ENCODE measurements around the gene YAE1. TPM values are rescaled to one million over a fixed set of nuclear protein-coding genes. Genes with fewer than 3 reads are reported as not detected.

The YAE1 gene
- polyA plus RNA-seq, 1 of the 3 experiments (the other 2 are of a cell fraction): 30.7 TPM

- H3K27ac ChIP-seq (ENCODE audit: low read depth in 2 of 2, low read length in 1 of 2): no peak overlapping the region
- H3K4me2 ChIP-seq: no peak overlapping the region
- TF ChIP-seq SMC3 (IDR thresholded peaks at IDR 0.05; ENCODE audit: low read depth, low read length) (no peak), REST (IDR thresholded peaks at IDR 0.05; ENCODE audit: low read depth, low read length) (no peak), FOXJ3 (CRISPR knock-in tag; IDR thresholded peaks at IDR 0.05) (no peak), SIN3A (IDR thresholded peaks at IDR 0.05; ENCODE audit: borderline replicate concordance, low read depth, low read length) (no peak), MEF2A (IDR thresholded peaks at IDR 0.05; ENCODE audit: borderline replicate concordance, low read depth) (no peak), YY1 (IDR thresholded peaks at IDR 0.05; ENCODE audit: low read depth) (no peak), EP300 (IDR thresholded peaks at IDR 0.05; ENCODE audit: borderline replicate concordance in 1 of 2, low read depth in 1 of 2, low read length in 1 of 2) (no peak), TAF1 (IDR thresholded peaks at IDR 0.05; ENCODE audit: borderline replicate concordance, low read depth, low read length) (no peak), ZBTB33 (IDR thresholded peaks at IDR 0.05; ENCODE audit: borderline replicate concordance, low read depth) (no peak), FOXM1 (IDR thresholded peaks at IDR 0.05; ENCODE audit: low read depth) (no peak), MAX (IDR thresholded peaks at IDR 0.05; ENCODE audit: low read depth) (no peak), RXRA (IDR thresholded peaks at IDR 0.05; ENCODE audit: borderline replicate concordance, low read depth) (no peak), MXI1 (IDR thresholded peaks at IDR 0.05; ENCODE audit: low read depth, low read length) (no peak)
- peaks cover 17% of the 10 kb centered on the region; the same call in 1 of the 2 replicates for H3K27me3 ChIP-seq (ENCODE audit: insufficient read depth)
- H3F3A ChIP-seq (replicated peaks; ENCODE audit: insufficient read depth): no peaks in the 10 kb centered on the region
- no peaks in the 10 kb centered on the region for H3K79me2 ChIP-seq (ENCODE audit: insufficient read depth)
- H3K9ac ChIP-seq: no peak overlapping the region
- no peaks in the 10 kb centered on the region for H3K4me1 ChIP-seq (ENCODE audit: control insufficient read depth in 1 of 2, insufficient read depth in 2 of 2, low read depth in 1 of 2, low read length in 1 of 2)
- H3K36me3 ChIP-seq (replicated peaks in 1 of 2; ENCODE audit: control insufficient read depth in 1 of 2, insufficient read depth in 2 of 2, low read length in 1 of 2): no peaks in the 10 kb centered on the region
- DNase-seq: no peak
- no peaks in the 10 kb centered on the region for H3K9me2 ChIP-seq
- WGBS (ENCODE audit: low lambda C conversion rate): 33% methylated on average over 1 of the region's 1 CpG
- ChIA-PET CTCF (no interaction called here), POLR2A (no interaction called here)
- no peaks in the 10 kb centered on the region for H4K20me1 ChIP-seq (ENCODE audit: insufficient read depth)
- no peak overlapping the region for H3K4me3 ChIP-seq (ENCODE audit: low read depth in 2 of 2, low read length in 1 of 2)
- H2AFZ ChIP-seq (ENCODE audit: low read depth): no peak overlapping the region
- no peaks in the 10 kb centered on the region for H3K9me3 ChIP-seq
These were observed 40.3 kb upstream of the YAE1 start for GRCh38 chr7:39525926-39526325.

All from SK-N-SH (cell line).